IgD-negative memory B cell (primary cell): ENCODE data around the gene KCNMA1. TPM values are rescaled to one million over a fixed set of nuclear protein-coding genes. Genes with fewer than 3 reads are reported as not detected.

Experiments used
- H3K27ac Mint-ChIP-seq, 3 donors: one replicate each; pipeline ENCODE4 v1.8.0; 2020 to 2022; ENCODE audit warnings: mild to moderate bottlenecking in 3 of 3, mixed read lengths in 3 of 3, moderate library complexity in 1 of 3
- H3K27me3 Mint-ChIP-seq: one replicate; pipeline ENCODE4 v1.8.0; 2021; ENCODE audit warnings: mixed read lengths
- H3K36me3 Mint-ChIP-seq: one replicate; pipeline ENCODE4 v1.8.0; 2020; ENCODE audit warnings: mild to moderate bottlenecking, mixed read lengths
- H3K4me1 Mint-ChIP-seq, 3 donors: one replicate each; pipeline ENCODE4 v1.8.0; 2020 to 2022; ENCODE audit warnings: mixed read lengths in 3 of 3, mild to moderate bottlenecking in 1 of 3
- H3K4me3 Mint-ChIP-seq, 4 donors: one replicate each; pipeline ENCODE4 v1.8.0; 2020 to 2022; ENCODE audit warnings: mild to moderate bottlenecking in 4 of 4, mixed read lengths in 4 of 4, moderate library complexity in 3 of 4
- H3K9me3 Mint-ChIP-seq, 3 donors: one replicate each; pipeline ENCODE4 v1.8.0; 2020 to 2021; ENCODE audit warnings: mixed read lengths in 3 of 3, mild to moderate bottlenecking in 1 of 3
- polyA plus RNA-seq: library from polyadenylated mRNA; unstranded; fragments of 300-500 nt; fragmentation: Illumina TruSeq; gene quantifications from one replicate; pipeline ENCODE4 v1.2.3, GENCODE V29; 2021

KCNMA1 gene
- polyA plus RNA-seq, 1 donor from 2014 or later: 5.5 TPM

DNA sequence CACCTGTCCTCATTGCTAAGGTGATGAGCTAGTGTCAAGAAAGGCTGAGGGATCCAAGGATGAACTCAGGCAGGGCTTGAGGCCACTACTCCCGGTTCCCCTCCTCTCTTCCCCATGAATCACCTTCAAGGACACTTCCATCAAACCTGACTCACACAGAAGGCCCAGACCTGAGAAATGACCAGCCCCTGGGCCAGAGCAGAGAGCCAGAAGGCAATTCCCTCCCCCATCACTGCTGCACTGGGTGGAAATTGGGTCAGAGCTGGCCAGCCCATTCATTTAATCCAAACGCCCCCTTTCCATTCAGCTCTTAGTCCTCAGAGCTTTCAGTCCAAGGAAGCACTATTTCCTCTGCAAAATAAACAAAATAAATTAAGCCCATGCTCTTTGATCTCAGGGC lies 182.0 kb downstream of the KCNMA1 start:
- Mint-ChIP-seq H3K4me3 (no peak overlapping the region), H3K36me3 (peaks cover 2% of the 10 kb centered on the region), H3K9me3 (no peaks in the 10 kb centered on the region), H3K27ac (no peak overlapping the region), H3K4me1 (no peaks in the 10 kb centered on the region), H3K27me3 (no peaks in the 10 kb centered on the region)

DNA sequence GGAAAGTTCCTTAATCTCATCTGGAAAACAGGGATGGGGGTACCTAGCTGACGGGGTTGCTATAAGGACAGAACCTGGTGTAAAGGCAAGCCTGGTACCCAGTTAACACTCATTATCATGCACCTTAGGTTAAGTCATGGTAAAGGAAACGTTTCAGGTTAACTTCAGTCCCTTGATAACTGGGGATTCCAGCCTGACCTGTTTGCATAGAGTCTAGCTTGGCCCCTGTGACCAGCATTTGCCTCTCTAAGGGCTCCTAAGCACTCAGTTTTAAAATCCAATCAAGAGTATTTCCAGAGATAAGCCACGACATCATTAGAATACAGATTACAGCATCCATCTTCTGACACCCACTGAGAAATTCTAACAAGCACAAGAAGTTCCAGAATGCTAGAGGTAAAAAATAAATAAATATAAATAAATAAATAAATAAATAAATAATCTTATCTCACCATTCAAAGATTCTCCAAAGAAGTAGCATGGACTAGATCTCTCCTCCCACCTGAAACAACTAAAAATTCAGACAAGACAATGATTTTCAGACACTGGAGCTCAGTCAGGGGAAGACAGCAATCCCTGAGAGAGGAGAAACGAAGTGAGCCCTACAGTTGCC lies 184.6 kb downstream of the KCNMA1 start:
- Mint-ChIP-seq H3K27me3 (no peaks in the 10 kb centered on the region), H3K4me1 (no peaks in the 10 kb centered on the region), H3K36me3 (no peaks in the 10 kb centered on the region), H3K9me3 (no peaks in the 10 kb centered on the region), H3K4me3 (no peak overlapping the region), H3K27ac (no peak overlapping the region)

DNA sequence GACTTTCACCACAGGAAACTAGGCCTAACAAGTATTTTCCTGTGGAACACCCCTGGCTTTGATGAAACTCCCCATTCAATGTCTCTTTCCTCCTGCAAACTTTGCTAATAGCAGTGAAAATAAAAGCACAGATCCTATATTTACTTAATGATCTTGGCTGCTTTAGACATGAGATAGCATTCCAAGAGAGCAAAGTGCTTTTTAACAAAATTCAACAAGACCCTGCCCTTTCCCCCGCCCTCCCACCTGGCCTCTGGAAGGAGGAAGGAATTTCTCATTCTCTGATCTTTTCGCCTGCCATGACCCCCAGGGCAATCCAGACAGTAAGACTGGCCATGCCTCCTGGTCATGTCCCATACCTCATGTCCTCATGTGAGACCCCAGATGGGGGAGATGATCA lies 185.7 kb downstream of the KCNMA1 start:
- H3K4me1 Mint-ChIP-seq: no peaks in the 10 kb centered on the region
- no peaks in the 10 kb centered on the region for H3K9me3 Mint-ChIP-seq
- H3K27ac Mint-ChIP-seq: no peak overlapping the region
- H3K4me3 Mint-ChIP-seq: no peak overlapping the region
- H3K27me3 Mint-ChIP-seq: no peaks in the 10 kb centered on the region
- no peaks in the 10 kb centered on the region for H3K36me3 Mint-ChIP-seq

DNA sequence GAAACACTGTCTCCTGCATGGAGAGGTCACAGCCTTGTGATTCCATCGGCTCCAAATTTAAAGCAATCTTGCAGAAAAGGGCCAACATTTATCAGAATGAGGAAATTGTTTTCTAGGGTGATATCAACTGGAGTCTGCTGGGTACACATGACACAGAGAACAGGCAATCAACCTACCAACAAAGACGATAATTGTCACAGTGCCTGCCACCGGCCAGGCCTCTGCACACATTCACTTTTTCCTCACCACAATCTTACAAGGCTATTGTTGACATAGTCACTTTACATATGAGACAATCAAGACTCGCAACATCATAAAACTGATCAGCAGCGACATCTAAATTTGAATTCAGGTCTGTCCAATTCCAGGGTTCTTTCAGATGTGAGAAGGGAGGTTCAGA lies 189.4 kb downstream of the KCNMA1 start:
- Mint-ChIP-seq H3K27ac (no peak overlapping the region), H3K4me1 (no peaks in the 10 kb centered on the region), H3K4me3 (no peak overlapping the region), H3K36me3 (no peaks in the 10 kb centered on the region), H3K27me3 (no peaks in the 10 kb centered on the region), H3K9me3 (no peaks in the 10 kb centered on the region)

DNA sequence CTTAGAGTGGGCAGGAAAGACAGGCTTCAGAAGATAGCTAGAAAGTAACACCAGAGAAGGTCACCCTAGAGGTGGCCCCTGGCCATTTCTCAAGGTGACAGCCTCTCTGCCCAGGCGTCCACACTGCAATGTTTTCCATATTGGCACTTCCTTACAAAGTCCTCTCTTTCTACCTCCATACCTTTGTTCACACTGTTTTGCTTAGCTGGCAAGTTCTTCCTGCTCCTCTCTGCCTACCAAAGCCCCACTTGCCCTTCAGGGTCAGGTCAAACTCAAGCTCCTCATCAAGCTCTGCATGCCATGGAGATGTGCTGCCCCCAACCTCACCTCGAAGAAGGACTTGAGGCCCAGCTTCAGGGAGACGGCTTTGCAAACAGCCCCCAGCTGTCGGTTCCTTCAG lies 190.9 kb downstream of the KCNMA1 start:
- H3K36me3 Mint-ChIP-seq: peaks cover 2% of the 10 kb centered on the region
- no peaks in the 10 kb centered on the region for H3K4me1 Mint-ChIP-seq
- H3K27me3 Mint-ChIP-seq: no peaks in the 10 kb centered on the region

DNA sequence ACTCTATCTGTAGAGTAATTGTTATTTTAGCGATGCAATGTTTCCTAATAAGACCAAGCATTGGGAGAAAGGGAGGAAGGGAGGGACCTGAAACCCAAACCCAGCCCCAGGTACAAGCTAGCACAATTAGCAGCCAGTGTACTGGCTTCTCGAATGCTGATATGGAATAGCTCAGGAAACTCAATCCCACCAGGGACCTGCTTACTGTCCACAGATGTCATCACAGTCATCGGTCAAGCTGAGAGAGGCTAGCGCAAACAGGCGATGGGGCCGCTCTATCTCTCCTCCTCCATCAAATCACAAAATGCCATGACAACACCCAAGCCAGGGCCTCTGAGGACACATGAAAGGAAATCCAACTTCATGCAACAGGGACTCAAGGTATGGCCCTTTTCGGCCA lies 192.1 kb downstream of the KCNMA1 start:
- H3K27me3 Mint-ChIP-seq: no peaks in the 10 kb centered on the region
- peaks cover 2% of the 10 kb centered on the region for H3K36me3 Mint-ChIP-seq
- H3K4me3 Mint-ChIP-seq: no peak overlapping the region
- H3K4me1 Mint-ChIP-seq: no peaks in the 10 kb centered on the region
- no peak overlapping the region for H3K27ac Mint-ChIP-seq
- H3K9me3 Mint-ChIP-seq: peaks cover 0 to 3% (median 0%) of the 10 kb centered on the region in 3 donors

More for the DNA sequence above, 190.9 kb downstream of the KCNMA1 start:
- H3K27ac Mint-ChIP-seq: no peak overlapping the region
- H3K9me3 Mint-ChIP-seq: peaks cover 0 to 3% (median 0%) of the 10 kb centered on the region in 3 donors
- no peak overlapping the region for H3K4me3 Mint-ChIP-seq

DNA sequence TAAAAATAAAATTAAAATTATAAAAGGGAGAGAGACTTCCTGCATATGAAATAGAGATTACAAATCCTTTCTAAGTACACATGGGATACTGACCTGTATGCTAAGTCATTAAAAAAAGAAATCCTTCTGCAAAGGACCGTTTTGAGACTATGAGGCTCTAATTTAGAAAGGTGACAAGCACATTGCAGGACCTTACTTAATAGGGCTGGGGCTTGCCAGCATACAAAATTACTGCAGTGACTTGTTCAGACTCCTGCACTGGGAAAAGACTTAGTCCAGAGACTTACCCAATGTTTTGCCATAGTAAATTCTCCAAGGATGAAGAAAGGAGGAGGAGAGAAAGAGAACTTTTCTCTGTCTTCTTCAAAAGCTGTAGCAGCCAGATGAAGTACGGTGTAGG lies 193.6 kb downstream of the KCNMA1 start:
- H3K27me3 Mint-ChIP-seq: no peaks in the 10 kb centered on the region
- no peak overlapping the region for H3K4me3 Mint-ChIP-seq
- peaks cover 0 to 3% (median 0%) of the 10 kb centered on the region in 3 donors for H3K9me3 Mint-ChIP-seq
- H3K27ac Mint-ChIP-seq: no peak overlapping the region
- H3K36me3 Mint-ChIP-seq: peaks cover 2% of the 10 kb centered on the region
- H3K4me1 Mint-ChIP-seq: peaks cover 0 to under 1% (median 0%) of the 10 kb centered on the region in 3 donors

DNA sequence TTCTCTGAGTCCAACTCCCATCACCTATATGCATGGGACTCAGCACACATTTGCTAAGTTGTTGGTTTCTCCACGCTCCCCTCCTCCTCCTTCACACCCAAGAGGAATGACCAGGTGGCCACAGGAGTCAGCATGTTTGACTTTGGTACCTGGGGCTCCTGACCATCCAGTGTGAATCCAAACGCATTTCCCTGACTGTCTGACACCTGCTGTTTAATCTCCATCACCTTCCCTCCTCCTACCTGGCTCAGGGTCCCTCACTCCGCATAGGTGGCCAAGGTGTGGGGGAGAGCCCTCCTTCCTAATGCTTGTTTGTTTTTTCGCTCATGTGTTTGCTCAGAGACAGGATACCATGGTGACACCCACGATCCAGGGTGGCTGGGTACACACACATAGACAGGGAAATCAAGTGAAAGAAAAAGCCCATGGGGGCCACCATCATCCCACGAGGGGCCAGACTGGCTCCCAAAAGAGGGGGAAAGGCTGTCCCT lies 194.9 kb downstream of the KCNMA1 start:
- no peak overlapping the region for H3K27ac Mint-ChIP-seq
- H3K9me3 Mint-ChIP-seq: peaks cover 0 to 3% (median 0%) of the 10 kb centered on the region in 3 donors
- H3K4me3 Mint-ChIP-seq: no peak overlapping the region
- H3K4me1 Mint-ChIP-seq: peaks cover 0 to 1% (median 0%) of the 10 kb centered on the region in 3 donors
- peaks cover 2% of the 10 kb centered on the region for H3K36me3 Mint-ChIP-seq
- H3K27me3 Mint-ChIP-seq: no peaks in the 10 kb centered on the region

DNA sequence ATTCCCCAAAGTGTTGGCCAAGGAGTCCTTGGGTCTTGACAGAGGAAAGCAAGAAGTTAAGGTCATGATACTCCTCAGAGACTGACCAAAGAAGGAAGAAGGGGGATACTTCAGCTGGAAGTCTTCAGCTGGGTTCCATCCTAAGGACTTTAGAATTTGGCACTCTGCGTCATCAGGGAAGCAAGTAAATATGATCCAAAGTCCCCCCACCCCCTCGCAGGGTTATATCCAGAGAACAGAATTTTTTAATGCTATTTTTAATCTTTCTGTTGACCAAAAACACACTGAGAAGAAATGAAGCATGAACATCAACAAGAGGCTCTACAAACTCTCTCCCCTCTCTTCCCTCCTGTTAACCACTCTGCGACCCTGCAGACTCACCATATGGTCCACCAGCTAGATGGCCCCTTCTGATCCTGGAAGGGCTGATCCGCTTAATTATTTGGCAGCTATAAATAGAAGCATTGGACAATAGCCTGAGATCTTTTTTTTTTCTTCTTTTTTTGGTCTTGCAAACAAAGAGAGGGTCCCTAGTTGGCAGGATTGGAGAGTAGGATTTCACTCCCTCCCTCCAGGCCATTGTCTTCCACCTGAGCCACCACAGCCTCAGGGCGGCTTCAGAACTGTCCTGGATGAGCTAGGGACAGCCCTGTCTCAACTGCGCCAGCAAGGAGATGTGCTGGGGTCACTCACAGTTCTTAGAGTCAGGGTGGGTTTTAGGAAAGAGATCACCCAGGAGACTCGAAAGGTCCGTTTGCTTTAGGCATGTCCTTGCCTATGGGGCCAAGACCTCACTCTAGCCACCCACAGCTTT lies 196.0 kb downstream of the KCNMA1 start:
- H3K27ac Mint-ChIP-seq: no peak overlapping the region
- peaks cover 0 to 1% (median 0%) of the 10 kb centered on the region in 3 donors for H3K4me1 Mint-ChIP-seq
- no peaks in the 10 kb centered on the region for H3K27me3 Mint-ChIP-seq
- H3K9me3 Mint-ChIP-seq: peaks cover 0 to 3% (median 0%) of the 10 kb centered on the region in 3 donors
- peaks cover 2% of the 10 kb centered on the region for H3K36me3 Mint-ChIP-seq
- H3K4me3 Mint-ChIP-seq: no peak overlapping the region

DNA sequence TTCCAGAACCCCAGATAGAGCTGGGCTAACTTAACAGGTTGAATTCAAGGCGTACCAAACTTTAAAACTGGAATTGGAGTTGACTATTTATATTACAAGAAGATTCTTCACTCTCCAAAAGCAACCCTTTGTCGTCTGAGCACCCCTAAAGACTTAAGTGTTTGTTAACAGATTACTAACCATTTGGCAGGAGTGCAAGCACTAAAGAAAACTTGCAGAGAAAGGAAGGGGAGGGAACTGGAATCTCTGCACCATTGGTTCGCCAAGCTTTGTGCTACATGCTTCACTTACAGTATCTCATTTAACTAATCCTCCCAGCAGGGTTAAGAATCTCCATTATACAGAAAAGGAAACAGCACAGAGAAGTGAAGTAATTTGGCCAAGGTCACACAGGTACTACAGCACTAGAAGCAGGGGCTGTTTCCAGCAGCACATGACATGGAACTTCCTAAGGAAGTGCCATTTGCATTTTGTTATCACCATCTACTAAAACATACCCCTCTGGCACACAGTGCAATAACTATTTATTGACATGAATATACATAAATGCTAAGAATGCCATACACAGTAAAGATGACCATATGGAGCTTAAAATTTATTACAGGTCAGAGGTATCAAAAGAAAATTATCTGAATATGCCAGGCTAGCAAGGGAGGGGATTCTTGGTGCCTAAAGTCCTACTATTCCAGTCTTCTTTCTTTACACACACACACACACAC lies 201.2 kb downstream of the KCNMA1 start:
- Mint-ChIP-seq H3K27ac (no peak overlapping the region), H3K9me3 (no peaks in the 10 kb centered on the region), H3K27me3 (no peaks in the 10 kb centered on the region), H3K4me1 (peaks cover 0 to 1% (median 0%) of the 10 kb centered on the region in 3 donors), H3K36me3 (no peaks in the 10 kb centered on the region), H3K4me3 (no peak overlapping the region)

DNA sequence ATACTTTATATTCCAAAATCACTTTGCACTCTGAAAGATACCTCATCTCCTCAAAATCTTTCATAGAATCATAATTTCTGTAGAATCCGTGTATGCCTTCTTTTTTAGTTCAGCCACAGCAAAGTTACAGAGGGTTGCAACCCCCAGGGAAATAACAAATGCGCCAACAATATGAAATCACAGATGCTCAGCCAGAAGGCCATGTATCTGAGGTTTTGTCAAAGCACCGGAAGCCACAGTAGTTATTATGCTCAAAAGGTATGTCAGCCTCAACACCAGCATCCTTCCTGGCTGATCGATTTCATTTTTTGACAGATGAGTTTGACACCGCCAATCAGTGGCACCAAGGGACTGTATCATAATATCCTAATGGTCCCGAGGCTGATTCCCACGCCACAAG lies 204.1 kb downstream of the KCNMA1 start:
- H3K4me1 Mint-ChIP-seq: no peaks in the 10 kb centered on the region
- H3K4me3 Mint-ChIP-seq: no peak overlapping the region
- H3K9me3 Mint-ChIP-seq: no peaks in the 10 kb centered on the region
- peaks cover 5% of the 10 kb centered on the region for H3K27me3 Mint-ChIP-seq
- H3K27ac Mint-ChIP-seq: no peak overlapping the region
- H3K36me3 Mint-ChIP-seq: no peaks in the 10 kb centered on the region

DNA sequence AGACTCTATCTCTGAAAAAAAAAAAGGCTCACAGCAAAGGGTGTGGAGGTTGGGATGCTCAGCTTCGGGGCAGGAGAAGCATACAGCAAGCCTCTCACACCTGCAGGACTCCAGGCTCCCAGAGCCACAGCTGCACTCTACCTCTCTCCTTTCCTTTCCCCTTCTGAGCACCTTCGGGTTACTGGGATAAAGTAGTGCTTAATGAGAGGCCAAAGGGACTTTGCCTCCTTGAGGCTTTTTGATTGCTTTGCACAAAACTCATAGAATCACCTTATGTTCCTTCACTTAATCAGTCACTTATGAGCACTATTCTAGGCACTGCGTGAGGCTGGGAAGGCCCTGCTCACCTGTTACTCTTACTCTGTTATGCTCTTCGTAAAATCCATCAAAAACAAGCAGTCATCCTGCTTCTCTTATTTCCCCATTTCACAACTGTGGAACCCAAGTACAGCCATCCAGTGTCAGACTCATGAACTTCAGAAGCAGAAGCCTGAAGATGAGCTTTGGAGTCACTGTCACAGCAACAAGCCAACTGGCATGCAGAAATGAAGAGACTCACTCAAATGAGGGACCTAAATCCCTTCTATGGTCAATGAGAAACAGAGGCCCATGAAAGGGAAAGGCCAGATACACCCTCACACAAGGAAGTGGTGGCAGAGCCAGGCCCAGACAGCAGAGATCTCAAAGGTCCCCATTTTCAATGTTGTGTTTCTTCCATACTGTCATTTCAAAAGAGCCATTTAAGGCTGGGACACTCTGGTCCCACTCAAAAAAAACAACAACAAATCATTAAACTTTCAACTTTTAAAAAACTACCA lies 205.4 kb downstream of the KCNMA1 start:
- no peaks in the 10 kb centered on the region for H3K4me1 Mint-ChIP-seq
- peaks cover 9% of the 10 kb centered on the region for H3K27me3 Mint-ChIP-seq
- no peaks in the 10 kb centered on the region for H3K36me3 Mint-ChIP-seq
- no peak overlapping the region for H3K4me3 Mint-ChIP-seq
- H3K27ac Mint-ChIP-seq: no peak overlapping the region
- no peaks in the 10 kb centered on the region for H3K9me3 Mint-ChIP-seq

DNA sequence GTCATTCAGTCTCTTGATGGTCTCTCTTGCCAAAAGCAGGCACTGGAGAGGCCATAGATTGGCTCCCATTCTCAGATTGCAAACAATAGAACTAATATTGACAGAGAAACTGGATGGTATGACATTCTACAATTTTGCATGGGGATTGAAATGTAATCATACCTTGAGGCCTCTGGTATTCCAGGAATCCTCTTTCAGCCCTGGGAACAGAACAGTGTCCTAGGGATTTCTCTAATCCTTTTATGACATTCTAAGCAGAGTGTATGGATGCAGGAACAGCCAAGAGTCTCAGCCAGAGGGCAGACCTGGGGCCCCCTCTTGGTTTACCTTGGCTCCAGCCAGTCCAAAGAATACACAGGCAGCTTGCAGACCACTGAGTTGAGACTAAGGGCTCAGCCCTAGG lies 206.4 kb downstream of the KCNMA1 start:
- peaks cover 9% of the 10 kb centered on the region for H3K27me3 Mint-ChIP-seq
- H3K4me3 Mint-ChIP-seq: no peak overlapping the region
- H3K27ac Mint-ChIP-seq: no peak overlapping the region

DNA sequence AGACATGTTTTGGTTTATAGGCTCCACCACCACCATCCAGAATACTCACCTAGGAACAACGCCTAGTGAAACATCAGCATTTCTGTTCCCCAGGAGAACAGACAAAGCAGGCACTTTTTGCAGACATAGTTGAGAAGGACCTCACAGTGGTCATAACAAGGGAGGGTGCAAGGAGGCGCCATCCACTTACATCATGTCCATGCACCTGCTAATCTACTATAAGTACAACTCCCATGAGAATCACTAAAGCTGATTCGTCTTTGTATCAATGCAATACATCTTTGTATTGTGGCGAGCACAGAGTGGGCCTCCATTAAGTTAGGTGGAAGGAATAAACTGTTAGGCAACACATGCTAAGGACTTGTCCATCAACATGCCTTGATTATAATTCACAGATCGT lies 207.1 kb downstream of the KCNMA1 start:
- Mint-ChIP-seq H3K9me3 (no peaks in the 10 kb centered on the region), H3K4me3 (no peak overlapping the region), H3K27ac (no peak overlapping the region), H3K27me3 (peaks cover 9% of the 10 kb centered on the region), H3K4me1 (no peaks in the 10 kb centered on the region), H3K36me3 (no peaks in the 10 kb centered on the region)

More for the DNA sequence above, 206.4 kb downstream of the KCNMA1 start:
- Mint-ChIP-seq H3K36me3 (no peaks in the 10 kb centered on the region), H3K9me3 (no peaks in the 10 kb centered on the region), H3K4me1 (no peaks in the 10 kb centered on the region)
